DOHH2 (cell line): ENCODE data around the gene LSR.

Experiments
- H3F3A ChIP-seq: fragments of 200-600 bp; sonication (generic), shearing (Covaris generic); 2 replicates; pipeline ENCODE4 v1.6.0; 2016; ENCODE audit warnings: antibody characterized with exemption, mild to moderate bottlenecking; ENCODE audit not compliant: control insufficient read depth, insufficient read depth
- H3K27ac ChIP-seq: fragments of 200-600 bp; sonication (generic); 2 replicates; pipeline ENCODE4 v1.5.1; 2014; ENCODE audit warnings: low read depth, mild to moderate bottlenecking, low read length, moderate library complexity
- H3K27me3 ChIP-seq: fragments of 200-600 bp; sonication (generic); 2 replicates; pipeline ENCODE4 v1.6.1; 2014; ENCODE audit warnings: mild to moderate bottlenecking, low read length, mixed read lengths; ENCODE audit not compliant: control insufficient read depth
- H3K36me3 ChIP-seq: fragments of 200-600 bp; sonication (generic); 2 replicates; pipeline ENCODE4 v1.6.1; 2014; ENCODE audit warnings: mild to moderate bottlenecking, low read length, moderate library complexity, mixed read lengths; ENCODE audit not compliant: control insufficient read depth
- H3K4me1 ChIP-seq: fragments of 200-600 bp; sonication (generic); 2 replicates; pipeline ENCODE4 v1.6.1; 2014; ENCODE audit warnings: mild to moderate bottlenecking, low read length, mixed read lengths; ENCODE audit not compliant: control insufficient read depth
- H3K4me2 ChIP-seq: fragments of 200-600 bp; sonication (generic); 2 replicates; pipeline ENCODE4 v1.6.0; 2014; ENCODE audit warnings: mild to moderate bottlenecking, low read length, moderate library complexity
- H3K4me3 ChIP-seq: fragments of 200-600 bp; sonication (generic); 2 replicates; pipeline ENCODE4 v1.5.1; 2014; ENCODE audit warnings: mild to moderate bottlenecking, low read length, mixed read lengths
- H3K79me2 ChIP-seq: fragments of 200-600 bp; sonication (generic); 2 replicates; pipeline ENCODE4 v1.6.1; 2014; ENCODE audit warnings: mild to moderate bottlenecking, low read length, mixed read lengths; ENCODE audit not compliant: control insufficient read depth
- H3K9me2 ChIP-seq: fragments of 200-600 bp; sonication (generic); replicated peaks from 2 replicates; pipeline ENCODE4 v1.6.1; 2014; ENCODE audit warnings: mild to moderate bottlenecking, low read length, mixed read lengths; ENCODE audit not compliant: control insufficient read depth
- H3K9me3 ChIP-seq: fragments of 200-600 bp; sonication (generic); 2 replicates; pipeline ENCODE4 v1.6.1; 2014; ENCODE audit warnings: antibody characterized with exemption, low read length, mixed read lengths; ENCODE audit not compliant: control insufficient read depth, insufficient read depth
- H4K20me1 ChIP-seq: fragments of 200-600 bp; sonication (generic); 2 replicates; pipeline ENCODE4 v1.6.0; 2014; ENCODE audit warnings: low read depth, mild to moderate bottlenecking, antibody characterized with exemption, low read length, moderate library complexity; ENCODE audit not compliant: control insufficient read depth, insufficient read depth
- EZH2phosphoT487 ChIP-seq: fragments of 200-600 bp; sonication (generic); IDR thresholded peaks from 2 replicates; pipeline ENCODE4 v1.6.1; 2017; ENCODE audit warnings: borderline replicate concordance, mild to moderate bottlenecking, antibody characterized with exemption, low read length, moderate library complexity, mixed read lengths
- TF ChIP-seq, protein P1 (sequence below): fragments of 200-600 bp; sonication (generic); IDR thresholded peaks from one replicate; pipeline ENCODE4 v1.5.1; 2014; ENCODE audit warnings: antibody characterized with exemption, mild to moderate bottlenecking, low read depth, low read length; ENCODE audit not compliant: poor library complexity, severe bottlenecking

Gene LSR

DNA sequence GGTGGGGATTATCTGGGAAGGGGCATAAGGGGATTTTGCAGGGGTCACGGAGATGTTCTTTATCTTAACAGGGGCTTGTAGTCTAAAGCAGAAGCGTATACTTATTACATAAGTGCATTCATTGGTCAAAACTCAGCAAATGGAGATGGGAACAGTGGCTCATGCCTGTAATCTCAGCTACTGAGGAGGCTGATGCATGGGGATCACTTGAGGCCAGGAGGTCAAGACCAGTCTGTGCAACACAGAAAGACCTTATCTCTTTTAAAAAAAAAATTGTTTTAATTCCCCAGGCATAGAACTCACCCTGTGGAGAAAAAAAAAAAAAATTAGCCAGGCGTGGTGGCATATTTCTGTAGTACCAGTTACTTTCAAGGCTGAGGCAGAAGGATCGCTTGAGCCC, 39.2 kb upstream of the LSR start:
- Histone ChIP-seq H3K9me3 (no peaks in the 10 kb centered on the region), H3K4me1 (peaks cover 84% of the 10 kb centered on the region), H3F3A (peaks cover 25% of the 10 kb centered on the region), H3K27ac (no peak overlapping the region), H3K4me3 (no peak overlapping the region), H3K36me3 (peaks cover 3% of the 10 kb centered on the region; the same call in 1 of the 2 replicates), H3K4me2 (no peak overlapping the region), H4K20me1 (no peaks in the 10 kb centered on the region), H3K27me3 (no peaks in the 10 kb centered on the region), H3K79me2 (no peaks in the 10 kb centered on the region), H3K9me2 (no peaks in the 10 kb centered on the region)
- no peak for TF ChIP-seq EZH2phosphoT487
- TF ChIP-seq, protein P1, sequence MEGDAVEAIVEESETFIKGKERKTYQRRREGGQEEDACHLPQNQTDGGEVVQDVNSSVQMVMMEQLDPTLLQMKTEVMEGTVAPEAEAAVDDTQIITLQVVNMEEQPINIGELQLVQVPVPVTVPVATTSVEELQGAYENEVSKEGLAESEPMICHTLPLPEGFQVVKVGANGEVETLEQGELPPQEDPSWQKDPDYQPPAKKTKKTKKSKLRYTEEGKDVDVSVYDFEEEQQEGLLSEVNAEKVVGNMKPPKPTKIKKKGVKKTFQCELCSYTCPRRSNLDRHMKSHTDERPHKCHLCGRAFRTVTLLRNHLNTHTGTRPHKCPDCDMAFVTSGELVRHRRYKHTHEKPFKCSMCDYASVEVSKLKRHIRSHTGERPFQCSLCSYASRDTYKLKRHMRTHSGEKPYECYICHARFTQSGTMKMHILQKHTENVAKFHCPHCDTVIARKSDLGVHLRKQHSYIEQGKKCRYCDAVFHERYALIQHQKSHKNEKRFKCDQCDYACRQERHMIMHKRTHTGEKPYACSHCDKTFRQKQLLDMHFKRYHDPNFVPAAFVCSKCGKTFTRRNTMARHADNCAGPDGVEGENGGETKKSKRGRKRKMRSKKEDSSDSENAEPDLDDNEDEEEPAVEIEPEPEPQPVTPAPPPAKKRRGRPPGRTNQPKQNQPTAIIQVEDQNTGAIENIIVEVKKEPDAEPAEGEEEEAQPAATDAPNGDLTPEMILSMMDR = no peak

GRCh38 chr19:35211545-35212230, 37.1 kb upstream of the LSR start:
- TF ChIP-seq EZH2phosphoT487 = no peak
- TF ChIP-seq, protein P1 = peak; percentile 58
- H3K27me3 ChIP-seq = no peaks in the 10 kb centered on the region
- H3K9me2 ChIP-seq = no peaks in the 10 kb centered on the region
- H3K4me3 ChIP-seq = peak overlapping the region; percentile 15
- H3K4me2 ChIP-seq = peak overlapping the region; percentile 54
- H3K4me1 ChIP-seq = peaks cover 75% of the 10 kb centered on the region
- no peaks in the 10 kb centered on the region for H3K79me2 ChIP-seq
- H3K36me3 ChIP-seq = no peaks in the 10 kb centered on the region
- no peaks in the 10 kb centered on the region for H3K9me3 ChIP-seq
- H3K27ac ChIP-seq = peak overlapping the region; percentile 22
- peaks cover 15% of the 10 kb centered on the region for H3F3A ChIP-seq
- H4K20me1 ChIP-seq = no peaks in the 10 kb centered on the region

DNA sequence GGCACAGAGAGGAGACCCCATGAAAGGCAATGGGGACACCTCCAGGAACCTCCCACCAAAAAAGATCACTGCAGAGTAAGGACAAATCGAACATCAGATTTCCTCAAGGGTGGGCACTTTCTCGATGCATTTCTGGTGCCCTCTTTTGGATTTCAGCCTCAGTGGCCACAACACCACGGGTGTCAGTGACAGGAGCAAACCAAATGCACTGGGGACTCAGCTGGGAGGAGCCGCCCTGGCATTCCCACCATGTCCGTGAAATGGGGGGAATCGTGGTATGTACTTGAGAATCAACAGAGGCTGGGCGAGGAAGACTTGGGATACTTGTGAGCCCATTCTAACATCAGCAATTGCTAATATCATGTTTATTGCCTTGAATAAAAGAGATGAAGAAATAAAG, 36.6 kb upstream of the LSR start:
- peaks cover 14% of the 10 kb centered on the region for H3F3A ChIP-seq
- no peaks in the 10 kb centered on the region for H4K20me1 ChIP-seq
- H3K27me3 ChIP-seq = no peaks in the 10 kb centered on the region
- H3K4me2 ChIP-seq = peak overlapping the region; percentile 54
- no peaks in the 10 kb centered on the region for H3K9me2 ChIP-seq
- no peaks in the 10 kb centered on the region for H3K79me2 ChIP-seq
- TF ChIP-seq, protein P1 = no peak
- TF ChIP-seq EZH2phosphoT487 = no peak
- peak overlapping the region; percentile 22 for H3K27ac ChIP-seq
- no peaks in the 10 kb centered on the region for H3K9me3 ChIP-seq
- H3K36me3 ChIP-seq = no peaks in the 10 kb centered on the region
- peaks cover 74% of the 10 kb centered on the region for H3K4me1 ChIP-seq
- peak overlapping the region; percentile 15 for H3K4me3 ChIP-seq
